Measurements from ENCODE around the gene PPP1R7.

Gene PPP1R7

GRCh38 chr2:241116606-241117560, 33.4 kb upstream of the PPP1R7 start:
- peaks cover 0 to 5% (median 0%) of the 10 kb centered on the region in 11 experiments; a peak in 2 of 22 replicates for H4K20me1 ChIP-seq
- peaks cover 0 to 11% (median 6%) of the 10 kb centered on the region in 11 experiments; a peak in 11 of 22 replicates for H3K9me3 ChIP-seq (replicated peaks in 1 of 11)
- TF ChIP-seq Cebpa-rat (IDR thresholded peaks at IDR 0.05) = no peak
- no peak overlapping the region for H3K27ac ChIP-seq
- H3K36me3 ChIP-seq = peaks cover 16 to 80% (median 63%) of the 10 kb centered on the region in 11 experiments
- H3K9ac ChIP-seq = 0 out of 22 replicates have a peak overlapping the region, but pooled peaks of 1 of the 11 experiments have one; percentile 19
- H3K4me2 ChIP-seq = no peak overlapping the region
- H3K4me1 ChIP-seq = peaks cover 0 to 9% (median 1%) of the 10 kb centered on the region in 10 experiments; a peak in 9 of 20 replicates
- H3K27me3 ChIP-seq = no peaks in the 10 kb centered on the region
- no peak overlapping the region for H3K4me3 ChIP-seq

GRCh38 chr2:241118737-241119505, 31.3 kb upstream of the PPP1R7 start:
- H3K36me3 ChIP-seq = peaks cover 23 to 77% (median 66%) of the 10 kb centered on the region in 11 experiments
- no peaks in the 10 kb centered on the region for H3K27me3 ChIP-seq
- no peak for TF ChIP-seq Cebpa-rat (IDR thresholded peaks at IDR 0.05)

GRCh38 chr2:241120440-241120839, 29.8 kb upstream of the PPP1R7 start:
- Histone ChIP-seq H3K4me1 (no peaks in the 10 kb centered on the region), H3K36me3 (peaks cover 12 to 76% (median 62%) of the 10 kb centered on the region in 11 experiments), H3K9me3 (replicated peaks in 1 of 11) (peaks cover 0 to 11% (median 6%) of the 10 kb centered on the region in 11 experiments; a peak in 11 of 22 replicates), H3K4me3 (no peak overlapping the region), H3K4me2 (no peak overlapping the region), H3K27ac (no peak overlapping the region), H3K27me3 (no peaks in the 10 kb centered on the region), H3K9ac (no peak overlapping the region), H4K20me1 (peaks cover 0 to 5% (median 0%) of the 10 kb centered on the region in 11 experiments; a peak in 3 of 22 replicates)
- TF ChIP-seq Cebpa-rat (IDR thresholded peaks at IDR 0.05) = no peak

More at GRCh38 chr2:241118737-241119505, 31.3 kb upstream of the PPP1R7 start:
- Histone ChIP-seq H3K4me2 (no peak overlapping the region), H3K9me3 (replicated peaks in 1 of 11) (peaks cover 0 to 11% (median 6%) of the 10 kb centered on the region in 11 experiments; a peak in 11 of 22 replicates), H3K4me3 (no peak overlapping the region), H4K20me1 (peaks cover 0 to 5% (median 0%) of the 10 kb centered on the region in 11 experiments; a peak in 3 of 22 replicates), H3K9ac (no peak overlapping the region), H3K4me1 (no peaks in the 10 kb centered on the region), H3K27ac (no peak overlapping the region)

- no peaks in the 10 kb centered on the region for H3K27me3 ChIP-seq
- peaks cover 13 to 76% (median 62%) of the 10 kb centered on the region in 11 experiments for H3K36me3 ChIP-seq
- H4K20me1 ChIP-seq = peaks cover 0 to 10% (median 0%) of the 10 kb centered on the region in 11 experiments; a peak in 2 of 22 replicates
These were observed 29.3 kb upstream of the PPP1R7 start for GRCh38 chr2:241121008-241121407.

GRCh38 chr2:241122376-241123002, 27.8 kb upstream of the PPP1R7 start:
- H3K36me3 ChIP-seq = peaks cover 16 to 75% (median 64%) of the 10 kb centered on the region in 11 experiments
- no peak overlapping the region for H3K9ac ChIP-seq

More at GRCh38 chr2:241121008-241121407, 29.3 kb upstream of the PPP1R7 start:
- Histone ChIP-seq H3K9me3 (replicated peaks in 1 of 11) (peaks cover 0 to 11% (median 6%) of the 10 kb centered on the region in 11 experiments; a peak in 11 of 22 replicates), H3K9ac (no peak overlapping the region), H3K4me3 (no peak overlapping the region), H3K4me1 (no peaks in the 10 kb centered on the region), H3K4me2 (no peak overlapping the region), H3K27ac (no peak overlapping the region)
- TF ChIP-seq Cebpa-rat (IDR thresholded peaks at IDR 0.05) = no peak

GRCh38 chr2:241123816-241124536, 26.3 kb upstream of the PPP1R7 start:
- Histone ChIP-seq H3K36me3 (peaks cover 16 to 79% (median 60%) of the 10 kb centered on the region in 11 experiments), H3K27me3 (no peaks in the 10 kb centered on the region), H3K9ac (no peak overlapping the region), H4K20me1 (peaks cover 0 to 20% (median 0%) of the 10 kb centered on the region in 11 experiments; a peak in 1 of 22 replicates), H3K9me3 (replicated peaks in 1 of 11) (peaks cover 0 to 11% (median 6%) of the 10 kb centered on the region in 11 experiments; a peak in 11 of 22 replicates), H3K4me1 (peaks cover 0 to under 1% (median 0%) of the 10 kb centered on the region in 10 experiments; a peak in 1 of 20 replicates), H3K4me3 (no peak overlapping the region), H3K4me2 (no peak overlapping the region), H3K27ac (no peak overlapping the region)
- TF ChIP-seq Cebpa-rat (IDR thresholded peaks at IDR 0.05) = no peak

More at GRCh38 chr2:241122376-241123002, 27.8 kb upstream of the PPP1R7 start:
- Histone ChIP-seq H3K4me3 (no peak overlapping the region), H3K4me2 (no peak overlapping the region), H3K4me1 (no peaks in the 10 kb centered on the region), H3K9me3 (replicated peaks in 1 of 11) (peaks cover 0 to 11% (median 6%) of the 10 kb centered on the region in 11 experiments; a peak in 11 of 22 replicates), H3K27ac (no peak overlapping the region), H4K20me1 (peaks cover 0 to 18% (median 0%) of the 10 kb centered on the region in 11 experiments; a peak in 1 of 22 replicates), H3K27me3 (no peaks in the 10 kb centered on the region)
- no peak for TF ChIP-seq Cebpa-rat (IDR thresholded peaks at IDR 0.05)

GRCh38 chr2:241125626-241126025, 24.6 kb upstream of the PPP1R7 start:
- no peaks in the 10 kb centered on the region for H3K27me3 ChIP-seq
- H3K36me3 ChIP-seq = peaks cover 13 to 86% (median 55%) of the 10 kb centered on the region in 11 experiments
- TF ChIP-seq Cebpa-rat (IDR thresholded peaks at IDR 0.05) = no peak
- no peak overlapping the region for H3K9ac ChIP-seq
- H3K4me1 ChIP-seq = peaks cover 0 to 10% (median 0%) of the 10 kb centered on the region in 10 experiments; a peak in 2 of 20 replicates
- H3K9me3 ChIP-seq (replicated peaks in 1 of 11) = peaks cover 0 to 6% (median 5%) of the 10 kb centered on the region in 11 experiments; a peak in 11 of 22 replicates
- no peak overlapping the region for H3K27ac ChIP-seq
- peaks cover 0 to 20% (median 0%) of the 10 kb centered on the region in 11 experiments; a peak in 2 of 22 replicates for H4K20me1 ChIP-seq
- H3K4me3 ChIP-seq = no peak overlapping the region
- H3K4me2 ChIP-seq = no peak overlapping the region
